PC-9 (cell line): ENCODE data around the gene CD80. TPM values are rescaled to one million over a fixed set of nuclear protein-coding genes. Genes with fewer than 3 reads are reported as not detected.

ENCODE experiments used
- Bru-seq: library from RNA; stranded (reverse); fragments of 400-500 nt; gene quantifications from one replicate; lab custom pipeline; 2021; lab: Mats Ljungman, UMichigan
- BruChase-seq, 2 experiments: library from RNA; stranded (reverse); fragments of 400-500 nt; gene quantifications; one replicate each; lab custom pipeline; 2021; lab: Mats Ljungman, UMichigan
- BruUV-seq: library from RNA; stranded (reverse); fragments of 400-500 nt; replicated peaks from 2 replicates; lab custom pipeline; 2021; lab: Mats Ljungman, UMichigan
- CTCF ChIA-PET: fragments of 300-600 bp; sonication (Branson Sonifier 250); formaldehyde crosslinking; loops from one replicate; lab custom pipeline; 2022; ENCODE audit warnings: antibody characterized with exemption; lab: Charles Lee
- POLR2A ChIA-PET: fragments of 300-600 bp; sonication (Branson Sonifier 250); formaldehyde crosslinking; loops from one replicate; lab custom pipeline; 2022; ENCODE audit warnings: antibody characterized with exemption; ENCODE audit not compliant: unreplicated experiment; lab: Charles Lee
- DNase-seq, 2 experiments: peaks; one replicate each; pipeline versions ENCODE4 v3.0.0 to v3.0.0-alpha.2; 2015 to 2022; ENCODE audit warnings: mixed read lengths in 1 of 2
- H2AFZ ChIP-seq: fragments of 200-600 bp; sonication (generic); 2 replicates; pipeline ENCODE4 v1.8.1; 2017; ENCODE audit warnings: antibody characterized with exemption
- H3F3A ChIP-seq: fragments of 200-600 bp; sonication (generic); 2 replicates; pipeline ENCODE4 v1.8.1; 2017; ENCODE audit warnings: antibody characterized with exemption, mild to moderate bottlenecking, low read depth; ENCODE audit not compliant: insufficient read depth
- H3K27ac ChIP-seq: fragments of 200-600 bp; sonication (generic); 2 replicates; pipeline ENCODE4 v1.6.1; 2016; ENCODE audit warnings: mixed run types
- H3K27me3 ChIP-seq: fragments of 200-600 bp; sonication (generic); 2 replicates; pipeline ENCODE4 v1.6.1; 2016; ENCODE audit warnings: low read depth, mixed run types; ENCODE audit not compliant: insufficient read depth
- H3K36me3 ChIP-seq: fragments of 200-600 bp; sonication (generic); 2 replicates; pipeline ENCODE4 v1.6.1; 2016; ENCODE audit warnings: low read depth, mixed run types
- H3K4me1 ChIP-seq: fragments of 200-600 bp; sonication (generic); replicated peaks from 2 replicates; pipeline ENCODE4 v1.6.1; 2016; ENCODE audit warnings: mixed run types; ENCODE audit not compliant: insufficient read depth
- H3K4me2 ChIP-seq: fragments of 200-600 bp; sonication (generic); 2 replicates; pipeline ENCODE4 v1.6.1; 2017; ENCODE audit warnings: mixed run types
- H3K4me3 ChIP-seq: fragments of 200-600 bp; sonication (generic); 2 replicates; pipeline ENCODE4 v1.6.1; 2016; ENCODE audit warnings: mixed run types
- H3K79me2 ChIP-seq: fragments of 200-600 bp; sonication (generic); 2 replicates; pipeline ENCODE4 v1.6.1; 2017; ENCODE audit warnings: low read depth, mixed run types
- H3K9me2 ChIP-seq: fragments of 200-600 bp; sonication (generic); 2 replicates; pipeline ENCODE4 v1.8.1; 2017; ENCODE audit warnings: mild to moderate bottlenecking; ENCODE audit not compliant: insufficient read depth
- H3K9me3 ChIP-seq: fragments of 200-600 bp; sonication (generic); 2 replicates; pipeline ENCODE4 v1.8.1; 2016; ENCODE audit warnings: low read depth; ENCODE audit not compliant: insufficient read depth
- H4K20me1 ChIP-seq: fragments of 200-600 bp; sonication (generic); 2 replicates; pipeline ENCODE4 v1.8.1; 2017; ENCODE audit not compliant: insufficient read depth
- CTCF ChIP-seq: fragments of 200-600 bp; sonication (generic); conservative IDR thresholded peaks from 2 replicates; pipeline ENCODE4 v1.6.1; 2017; ENCODE audit warnings: mixed run types, antibody characterized with exemption, mild to moderate bottlenecking, moderate library complexity
- EZH2 ChIP-seq: fragments of 200-600 bp; sonication (generic); IDR thresholded peaks from 2 replicates; pipeline ENCODE4 v1.8.0; 2017; ENCODE audit warnings: antibody characterized with exemption, low read depth
- intact Hi-C: fragments of 100-400 bp; cut with micrococcal nuclease; formaldehyde crosslinking; loops from one replicate; pipeline ENCODE4 v1.10.0; 2022; ENCODE audit not compliant: unreplicated experiment
- long read RNA-seq: library from polyadenylated mRNA; stranded (forward); transcript quantifications from one replicate; pipeline ENCODE4 v2.0.0, GENCODE V29; 2022
- total RNA-seq: library from RNA; stranded (reverse); gene quantifications from 2 replicates; pipeline ENCODE4 v1.2.3, GENCODE V29; 2021

CD80 gene
- total RNA-seq (not detected in 2 replicates), Bru-seq, nascent RNA (not detected), BruChase-seq, experiment 1, labeled RNA remaining after a 2-hour chase (not detected), BruChase-seq, experiment 2, labeled RNA remaining after a 6-hour chase (percentile 3 among the genes with signal in this experiment)
- long read RNA-seq: 0 reads

- Histone ChIP-seq H2AFZ (no peak within 1 kb of the TSS; the same call in 1 of the 2 replicates), H3F3A (no peaks in the 10 kb centered on the region), H3K4me1 (no peaks in the 10 kb centered on the region), H3K79me2 (no peaks in the 10 kb centered on the region), H3K36me3 (no peaks in the 10 kb centered on the region), H3K27ac (no peak within 1 kb of the TSS), H3K4me3 (no peak within 1 kb of the TSS), H3K27me3 (no peaks in the 10 kb centered on the region), H3K4me2 (peak within 1 kb of the TSS; percentile 34; the same call in 1 of the 2 replicates), H3K9me3 (no peaks in the 10 kb centered on the region), H3K9me2 (no peaks in the 10 kb centered on the region), H4K20me1 (no peaks in the 10 kb centered on the region)
- peak in 1 of 2 experiments; percentile 17 for DNase-seq
- intact Hi-C loops: loop anchor here (1.0 kb wide), 1 partner anchor 675 kb away; no protein-coding TSS in a partner anchor
- CTCF ChIA-PET: no interaction called here
- POLR2A ChIA-PET: no interaction called here
- BruUV-seq: no TSS peak
- TF ChIP-seq EZH2 (no peak), CTCF (peak; percentile 40; the same call in 1 of the 2 replicates)
These were observed at the start of gene CD80 for GRCh38 chr3:119559441-119559963. Gene CD80, minus strand, starts transcription at chr3:119559614. Its CDS starts 1,886 bp downstream, at chr3:119557728.

- CTCF ChIA-PET: no interaction called here
- no peak for TF ChIP-seq EZH2
- no peak for TF ChIP-seq CTCF
- intact Hi-C loops: no loop called here
These were observed 49.1 kb upstream of the CD80 start for GRCh38 chr3:119608405-119609000.

GRCh38 chr3:119604878-119605277 is 45.5 kb upstream of the CD80 start:
- intact Hi-C loops: no loop called here
- no peaks in the 10 kb centered on the region for H3K9me2 ChIP-seq
- H3K79me2 ChIP-seq: no peaks in the 10 kb centered on the region
- H3K4me3 ChIP-seq: no peak overlapping the region
- no peak for TF ChIP-seq CTCF
- TF ChIP-seq EZH2: no peak
- H3K27ac ChIP-seq: no peak overlapping the region
- no peaks in the 10 kb centered on the region for H3F3A ChIP-seq
- H4K20me1 ChIP-seq: no peaks in the 10 kb centered on the region
- H3K9me3 ChIP-seq: no peaks in the 10 kb centered on the region
- no peaks in the 10 kb centered on the region for H3K27me3 ChIP-seq
- no peak for DNase-seq
- BruUV-seq: no TSS peak
- CTCF ChIA-PET: no interaction called here
- POLR2A ChIA-PET: no interaction called here
- H3K4me1 ChIP-seq: no peaks in the 10 kb centered on the region
- H2AFZ ChIP-seq: no peak overlapping the region
- no peak overlapping the region for H3K4me2 ChIP-seq
- H3K36me3 ChIP-seq: no peaks in the 10 kb centered on the region

More at GRCh38 chr3:119608405-119609000, 49.1 kb upstream of the CD80 start:
- BruUV-seq: no TSS peak
- Histone ChIP-seq H3K4me3 (no peak overlapping the region), H3K9me2 (no peaks in the 10 kb centered on the region), H3K27me3 (no peaks in the 10 kb centered on the region), H2AFZ (no peak overlapping the region), H3K9me3 (0 out of 2 replicates have a peak, but pooled peaks cover 3% of the 10 kb centered on the region), H3K79me2 (no peaks in the 10 kb centered on the region), H3F3A (no peaks in the 10 kb centered on the region), H3K27ac (no peak overlapping the region), H3K36me3 (no peaks in the 10 kb centered on the region), H3K4me1 (no peaks in the 10 kb centered on the region), H4K20me1 (no peaks in the 10 kb centered on the region), H3K4me2 (no peak overlapping the region)
- POLR2A ChIA-PET: no interaction called here
- DNase-seq: no peak
